Activated naive CD4-positive, alpha-beta T cell treated with anti-CD3 and anti-CD28 coated beads, Interleukin-2, amount 10 ng/mL, durations not matched to agents 7 days and 5 days (primary cell): ENCODE results near the gene DENND4A.

Experiments used
- CTCF ChIA-PET: fragments of 350-600 bp; sonication (Branson Sonifier 250); formaldehyde crosslinking; loops from one replicate; lab custom pipeline; 2021; ENCODE audit warnings: antibody characterized with exemption; lab: Charles Lee
- DNase-seq: peaks from one replicate; pipeline ENCODE4 v3.0.0-alpha.2; 2020
- H3K27ac Mint-ChIP-seq: one replicate; pipeline ENCODE4 v1.8.0; 2021; ENCODE audit warnings: mild to moderate bottlenecking, moderate library complexity, mixed read lengths
- H3K27me3 Mint-ChIP-seq: one replicate; pipeline ENCODE4 v1.8.0; 2021; ENCODE audit warnings: mild to moderate bottlenecking, mixed read lengths
- H3K36me3 Mint-ChIP-seq: one replicate; pipeline ENCODE4 v1.8.0; 2021; ENCODE audit warnings: mixed read lengths
- H3K4me1 Mint-ChIP-seq: one replicate; pipeline ENCODE4 v1.8.0; 2021; ENCODE audit warnings: mixed read lengths
- H3K4me3 Mint-ChIP-seq: one replicate; pipeline ENCODE4 v1.8.0; 2021; ENCODE audit warnings: mild to moderate bottlenecking, moderate library complexity, mixed read lengths
- H3K9me3 Mint-ChIP-seq: one replicate; pipeline ENCODE4 v1.8.0; 2021; ENCODE audit warnings: mixed read lengths

DENND4A gene

GRCh38 chr15:65651042-65651322, 141.1 kb downstream of the DENND4A start:
- no peaks in the 10 kb centered on the region for H3K27me3 Mint-ChIP-seq
- peaks cover 11% of the 10 kb centered on the region for H3K36me3 Mint-ChIP-seq
- CTCF ChIA-PET = no interaction called here
- no peak for DNase-seq
- H3K27ac Mint-ChIP-seq = no peak overlapping the region
- peaks cover 6% of the 10 kb centered on the region for H3K4me1 Mint-ChIP-seq
- H3K9me3 Mint-ChIP-seq = no peaks in the 10 kb centered on the region
- no peak overlapping the region for H3K4me3 Mint-ChIP-seq

DNA sequence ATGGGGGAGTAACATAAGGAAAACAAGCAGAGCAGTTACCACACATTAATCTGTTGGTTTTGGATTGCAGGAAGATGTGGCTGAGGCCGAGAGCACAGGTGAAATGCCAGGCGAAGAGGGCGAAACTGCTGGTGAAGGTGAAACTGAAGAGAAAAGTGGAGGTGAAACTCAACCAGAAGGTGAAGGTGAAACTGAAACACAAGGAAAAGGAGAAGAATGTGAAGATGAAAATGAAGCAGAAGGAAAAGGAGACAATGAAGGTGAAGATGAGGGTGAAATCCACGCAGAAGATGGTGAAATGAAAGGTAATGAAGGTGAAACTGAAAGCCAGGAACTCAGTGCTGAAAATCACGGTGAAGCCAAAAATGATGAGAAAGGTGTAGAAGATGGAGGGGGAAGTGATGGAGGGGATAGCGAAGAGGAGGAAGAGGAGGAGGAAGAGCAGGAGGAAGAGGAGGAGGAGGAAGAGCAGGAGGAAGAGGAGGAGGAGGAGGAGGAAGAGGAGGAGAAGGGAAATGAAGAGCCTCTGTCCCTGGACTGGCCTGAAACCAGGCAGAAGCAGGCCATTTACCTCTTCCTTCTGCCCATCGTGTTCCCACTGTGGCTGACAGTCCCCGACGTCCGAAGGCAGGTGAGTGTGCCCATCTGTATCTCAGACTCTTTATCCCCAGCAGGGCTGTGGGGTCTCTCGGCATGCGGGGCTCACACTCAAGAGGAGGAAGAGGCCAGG, 141.6 kb downstream of the DENND4A start:
- DNase-seq = no peak
- Mint-ChIP-seq H3K27me3 (no peaks in the 10 kb centered on the region), H3K36me3 (peaks cover 11% of the 10 kb centered on the region), H3K9me3 (no peaks in the 10 kb centered on the region), H3K4me3 (no peak overlapping the region), H3K4me1 (peaks cover 6% of the 10 kb centered on the region), H3K27ac (no peak overlapping the region)
- CTCF ChIA-PET = interaction anchor here (1.1 kb wide), 1 partner anchor 206 kb away, joined by 3 read pairs; no protein-coding TSS in a partner anchor

- peaks cover 6% of the 10 kb centered on the region for H3K4me1 Mint-ChIP-seq
- CTCF ChIA-PET = interaction anchor here (1.0 kb wide), 1 partner anchor 190 kb away, joined by 3 read pairs; no protein-coding TSS in a partner anchor
- no peak overlapping the region for H3K27ac Mint-ChIP-seq
- peaks cover 2% of the 10 kb centered on the region for H3K36me3 Mint-ChIP-seq
- no peaks in the 10 kb centered on the region for H3K27me3 Mint-ChIP-seq
- DNase-seq = no peak
- H3K4me3 Mint-ChIP-seq = no peak overlapping the region
- H3K9me3 Mint-ChIP-seq = no peaks in the 10 kb centered on the region
Observed at GRCh38 chr15:65646486-65646885, 145.6 kb downstream of the DENND4A start.

GRCh38 chr15:65645392-65645791, 146.7 kb downstream of the DENND4A start:
- CTCF ChIA-PET = interaction anchor here (1.9 kb wide), 1 partner anchor 212 kb away, joined by 5 read pairs; no protein-coding TSS in a partner anchor
- Mint-ChIP-seq H3K27me3 (no peaks in the 10 kb centered on the region), H3K4me1 (peaks cover 4% of the 10 kb centered on the region), H3K9me3 (no peaks in the 10 kb centered on the region), H3K27ac (no peak overlapping the region), H3K4me3 (no peak overlapping the region), H3K36me3 (no peaks in the 10 kb centered on the region)
- DNase-seq = no peak

DNA sequence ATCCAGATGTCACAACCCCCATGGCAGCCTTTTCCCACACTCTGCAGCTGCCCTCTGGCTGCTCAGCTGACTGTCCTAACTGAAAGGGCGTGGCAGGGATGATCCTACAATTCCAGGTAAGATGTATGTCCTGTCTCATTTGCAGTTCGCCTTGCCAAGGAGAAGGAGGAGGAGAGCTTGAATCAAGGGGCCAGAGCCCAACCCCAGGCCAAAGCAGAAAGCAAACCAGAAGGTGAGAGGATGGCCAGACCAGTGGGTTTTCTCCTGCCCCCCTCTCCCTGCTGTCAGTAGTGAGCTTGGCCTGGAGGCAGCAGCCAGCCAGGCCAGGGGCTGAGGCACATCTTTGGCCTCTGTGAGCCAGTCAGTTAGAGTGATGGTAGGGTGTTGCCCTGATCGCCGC, 147.8 kb downstream of the DENND4A start:
- Mint-ChIP-seq H3K36me3 (no peaks in the 10 kb centered on the region), H3K4me3 (no peak overlapping the region), H3K27me3 (no peaks in the 10 kb centered on the region), H3K27ac (no peak overlapping the region), H3K4me1 (no peaks in the 10 kb centered on the region), H3K9me3 (no peaks in the 10 kb centered on the region)
- DNase-seq = no peak
- CTCF ChIA-PET = interaction anchor here (1.9 to 8.8 kb wide), 2 partner anchors 192 to 213 kb away, joined by 5 to 82 read pairs; no protein-coding TSS in a partner anchor

- H3K4me3 Mint-ChIP-seq = no peak overlapping the region
- H3K36me3 Mint-ChIP-seq = no peaks in the 10 kb centered on the region
- no peak overlapping the region for H3K27ac Mint-ChIP-seq
- H3K4me1 Mint-ChIP-seq = peaks cover 9% of the 10 kb centered on the region
- no peaks in the 10 kb centered on the region for H3K9me3 Mint-ChIP-seq
- DNase-seq = no peak
- CTCF ChIA-PET = interaction anchor here (1.5 to 8.8 kb wide), 2 partner anchors 194 to 215 kb away, joined by 5 to 82 read pairs; no protein-coding TSS in a partner anchor
- peaks cover 4% of the 10 kb centered on the region for H3K27me3 Mint-ChIP-seq
Observed at GRCh38 chr15:65642594-65642993, 149.5 kb downstream of the DENND4A start.

- H3K9me3 Mint-ChIP-seq = no peaks in the 10 kb centered on the region
- H3K27ac Mint-ChIP-seq = no peak overlapping the region
- no peak overlapping the region for H3K4me3 Mint-ChIP-seq
- CTCF ChIA-PET = interaction anchor here (1.0 to 8.8 kb wide), 3 partner anchors 194 to 216 kb away, joined by 4 to 82 read pairs (median 5); no protein-coding TSS in a partner anchor
- H3K36me3 Mint-ChIP-seq = no peaks in the 10 kb centered on the region
- H3K27me3 Mint-ChIP-seq = peaks cover 6% of the 10 kb centered on the region
- DNase-seq = no peak
- H3K4me1 Mint-ChIP-seq = peaks cover 9% of the 10 kb centered on the region
Observed at GRCh38 chr15:65641768-65642475, 150.2 kb downstream of the DENND4A start.

DNA sequence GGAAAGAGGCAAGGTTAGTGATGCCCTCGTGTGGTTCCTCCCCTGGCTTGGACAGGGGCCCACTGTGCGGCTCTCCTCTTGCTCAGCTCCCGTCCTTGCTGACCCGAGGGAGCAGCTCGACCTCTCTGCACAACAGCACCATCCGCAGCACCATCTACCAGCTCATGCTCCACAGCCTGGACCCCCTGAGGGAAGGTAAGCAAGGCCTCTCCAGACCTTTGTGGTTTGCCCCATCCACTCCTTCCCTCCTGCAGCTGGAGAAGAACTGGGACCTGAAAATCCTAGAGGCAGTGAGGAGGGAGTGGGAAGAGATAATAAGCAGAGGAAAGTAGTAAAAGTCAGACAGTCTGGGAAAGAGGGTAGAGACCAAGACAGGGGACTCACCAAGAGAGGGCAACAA, 152.6 kb downstream of the DENND4A start:
- Mint-ChIP-seq H3K27me3 (peaks cover 6% of the 10 kb centered on the region), H3K36me3 (no peaks in the 10 kb centered on the region), H3K27ac (no peak overlapping the region), H3K4me3 (no peak overlapping the region), H3K4me1 (peaks cover 9% of the 10 kb centered on the region), H3K9me3 (no peaks in the 10 kb centered on the region)
- DNase-seq = no peak
- CTCF ChIA-PET = interaction anchor here (0.7 to 8.8 kb wide), 14 partner anchors 10 to 553 kb away, joined by 3 to 82 read pairs (median 4); no protein-coding TSS in a partner anchor

DNA sequence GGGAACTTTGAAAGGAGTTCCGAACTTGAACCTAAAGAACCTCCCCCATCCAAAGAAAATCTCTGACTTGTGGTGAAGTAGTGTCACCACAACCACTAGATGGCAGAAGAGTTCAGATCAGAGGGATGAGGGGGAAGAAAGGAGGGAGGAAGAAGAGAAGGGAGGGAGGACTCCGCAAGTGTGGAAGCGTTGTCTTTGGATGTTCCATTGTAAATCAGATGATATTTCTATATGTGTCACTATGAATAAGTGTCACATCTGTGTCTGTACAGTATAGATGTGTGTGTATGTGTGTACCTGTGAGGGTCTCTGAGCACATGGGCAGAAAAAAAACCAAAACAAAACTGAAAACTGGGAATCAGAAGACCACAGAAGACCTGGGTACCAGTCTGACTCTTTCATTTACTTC, 153.4 kb downstream of the DENND4A start:
- peak; percentile 52 for DNase-seq

DNA sequence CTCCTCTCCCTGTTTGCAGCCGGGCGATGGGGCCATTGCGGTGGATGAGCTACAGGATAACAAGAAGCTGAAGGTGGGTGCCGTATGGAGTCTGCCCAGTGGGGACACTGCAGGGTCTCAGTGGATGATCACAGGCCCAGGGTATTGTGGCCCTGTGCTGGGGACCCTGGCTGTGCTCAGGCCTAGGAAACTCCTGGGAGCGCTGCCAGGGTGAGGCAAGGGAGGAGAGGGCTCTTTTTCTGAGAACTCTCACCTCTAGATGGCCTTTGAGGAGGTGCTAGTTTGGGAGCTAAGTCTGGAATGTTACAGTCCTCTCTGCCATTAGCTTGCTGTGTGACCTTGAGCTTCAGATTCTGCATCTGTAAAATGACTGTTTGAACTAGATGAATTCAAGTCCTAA, 154.0 kb downstream of the DENND4A start:
- H3K36me3 Mint-ChIP-seq = no peaks in the 10 kb centered on the region
- no peak overlapping the region for H3K27ac Mint-ChIP-seq

More for the DNA sequence above, 153.4 kb downstream of the DENND4A start:
- Mint-ChIP-seq H3K27ac (no peak overlapping the region), H3K27me3 (peaks cover 6% of the 10 kb centered on the region), H3K4me3 (no peak overlapping the region), H3K4me1 (peaks cover 9% of the 10 kb centered on the region), H3K9me3 (no peaks in the 10 kb centered on the region), H3K36me3 (no peaks in the 10 kb centered on the region)
- CTCF ChIA-PET = interaction anchor here (0.6 to 8.8 kb wide), 17 partner anchors 10 to 683 kb away, joined by 3 to 82 read pairs (median 4); no protein-coding TSS in a partner anchor

GRCh38 chr15:65634356-65634755, 157.7 kb downstream of the DENND4A start:
- H3K4me3 Mint-ChIP-seq = no peak overlapping the region
- H3K4me1 Mint-ChIP-seq = peaks cover 21% of the 10 kb centered on the region
- no peak overlapping the region for H3K27ac Mint-ChIP-seq
- no peaks in the 10 kb centered on the region for H3K9me3 Mint-ChIP-seq
- H3K36me3 Mint-ChIP-seq = no peaks in the 10 kb centered on the region
- CTCF ChIA-PET = no interaction called here
- H3K27me3 Mint-ChIP-seq = peaks cover 6% of the 10 kb centered on the region
- no peak for DNase-seq

More for the DNA sequence above, 154.0 kb downstream of the DENND4A start:
- H3K27me3 Mint-ChIP-seq = peaks cover 6% of the 10 kb centered on the region
- H3K4me3 Mint-ChIP-seq = no peak overlapping the region
- H3K4me1 Mint-ChIP-seq = peaks cover 9% of the 10 kb centered on the region
- H3K9me3 Mint-ChIP-seq = no peaks in the 10 kb centered on the region
- no peak for DNase-seq
- CTCF ChIA-PET = interaction anchor here (0.6 to 8.8 kb wide), 13 partner anchors 20 to 684 kb away, joined by 3 to 82 read pairs (median 4); no protein-coding TSS in a partner anchor

DNA sequence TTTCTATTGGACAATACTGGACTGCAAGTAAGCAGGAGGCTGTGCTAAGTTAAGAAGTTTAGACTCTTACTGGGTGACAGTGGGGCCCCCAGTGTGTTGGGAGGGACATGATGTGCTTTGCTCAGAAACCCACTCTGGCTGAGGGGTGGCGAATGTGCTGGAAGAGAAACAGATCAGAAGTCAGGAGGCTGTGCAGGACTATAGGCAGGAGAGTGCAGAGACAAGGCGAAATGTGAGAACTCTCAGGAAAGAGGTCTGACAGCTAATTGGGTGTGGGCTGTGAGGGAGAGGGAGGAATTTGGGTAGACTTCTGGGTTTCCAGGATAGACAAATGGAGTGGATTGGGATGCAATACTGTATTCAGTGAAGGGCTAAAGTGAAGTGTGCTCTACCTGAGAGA, 158.3 kb downstream of the DENND4A start:
- Mint-ChIP-seq H3K4me3 (no peak overlapping the region), H3K27me3 (peaks cover 6% of the 10 kb centered on the region), H3K27ac (no peak overlapping the region), H3K36me3 (no peaks in the 10 kb centered on the region), H3K9me3 (no peaks in the 10 kb centered on the region), H3K4me1 (peaks cover 18% of the 10 kb centered on the region)
- no peak for DNase-seq
- CTCF ChIA-PET = no interaction called here

DNA sequence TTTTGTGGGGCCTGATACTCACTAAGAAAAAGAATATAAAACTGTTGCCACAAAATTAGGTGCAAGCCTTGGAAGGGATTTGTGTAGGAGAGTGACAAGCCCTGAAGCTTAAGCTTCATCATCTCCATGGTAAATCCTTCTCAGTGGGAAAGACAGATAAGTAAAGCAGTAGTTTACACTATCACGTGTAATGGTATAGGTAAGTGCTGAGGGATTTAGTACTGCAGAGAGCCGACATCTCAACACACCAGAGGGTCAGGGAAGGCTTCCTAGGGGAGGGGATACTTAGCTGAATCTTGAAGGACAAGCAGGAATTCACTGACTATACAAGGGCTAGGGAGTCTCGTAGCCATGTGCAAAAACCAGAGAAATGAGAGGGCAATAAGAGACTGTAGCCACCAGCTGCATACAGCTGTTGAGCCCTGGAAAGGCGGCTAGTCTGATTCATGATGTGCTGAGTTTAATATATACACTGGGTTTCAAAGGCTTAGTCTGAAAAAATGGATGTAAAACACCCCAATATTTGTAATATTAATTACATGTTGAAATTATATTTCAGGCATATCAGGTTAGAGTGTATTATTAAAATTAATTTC, 159.2 kb downstream of the DENND4A start:
- Mint-ChIP-seq H3K9me3 (no peaks in the 10 kb centered on the region), H3K27me3 (peaks cover 5% of the 10 kb centered on the region), H3K27ac (no peak overlapping the region), H3K4me1 (peaks cover 12% of the 10 kb centered on the region), H3K4me3 (no peak overlapping the region), H3K36me3 (no peaks in the 10 kb centered on the region)
- DNase-seq = no peak
- CTCF ChIA-PET = interaction anchor here (1.9 kb wide), 1 partner anchor 21 kb away, joined by 5 read pairs; the partner anchor contains the start of gene INTS14

DNA sequence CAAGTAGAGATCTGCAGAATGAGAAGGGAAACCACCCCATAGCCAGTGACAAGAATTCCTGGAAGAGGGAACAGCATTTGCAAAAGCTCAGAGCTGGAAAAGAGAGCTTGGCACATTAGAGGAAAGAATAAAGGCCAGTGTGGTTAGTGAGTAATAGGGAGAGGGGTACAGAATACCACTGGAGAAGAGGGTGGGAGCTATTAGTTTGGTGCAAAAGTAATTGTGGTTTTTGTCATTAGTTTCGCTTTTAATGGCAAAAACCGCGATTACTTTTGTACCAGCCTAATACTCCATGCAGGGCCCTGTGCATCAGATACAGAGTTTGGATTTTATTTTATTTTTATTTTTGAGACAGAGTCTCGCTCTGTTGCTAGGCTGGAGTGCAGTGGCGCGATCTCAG, 160.6 kb downstream of the DENND4A start:
- Mint-ChIP-seq H3K4me1 (peaks cover 12% of the 10 kb centered on the region), H3K4me3 (no peak overlapping the region), H3K36me3 (no peaks in the 10 kb centered on the region), H3K9me3 (no peaks in the 10 kb centered on the region), H3K27me3 (no peaks in the 10 kb centered on the region), H3K27ac (no peak overlapping the region)
- no peak for DNase-seq
- CTCF ChIA-PET = interaction anchor here (1.4 to 1.9 kb wide), 2 partner anchors 20 to 231 kb away, joined by 3 to 5 read pairs; partner anchors contain the start of gene INTS14
